ENCODE data around the gene SOHLH1.

Gene SOHLH1

GRCh38 chr9:135660407-135660806, 38.9 kb downstream of the SOHLH1 start:
- TF ChIP-seq, protein P1, sequence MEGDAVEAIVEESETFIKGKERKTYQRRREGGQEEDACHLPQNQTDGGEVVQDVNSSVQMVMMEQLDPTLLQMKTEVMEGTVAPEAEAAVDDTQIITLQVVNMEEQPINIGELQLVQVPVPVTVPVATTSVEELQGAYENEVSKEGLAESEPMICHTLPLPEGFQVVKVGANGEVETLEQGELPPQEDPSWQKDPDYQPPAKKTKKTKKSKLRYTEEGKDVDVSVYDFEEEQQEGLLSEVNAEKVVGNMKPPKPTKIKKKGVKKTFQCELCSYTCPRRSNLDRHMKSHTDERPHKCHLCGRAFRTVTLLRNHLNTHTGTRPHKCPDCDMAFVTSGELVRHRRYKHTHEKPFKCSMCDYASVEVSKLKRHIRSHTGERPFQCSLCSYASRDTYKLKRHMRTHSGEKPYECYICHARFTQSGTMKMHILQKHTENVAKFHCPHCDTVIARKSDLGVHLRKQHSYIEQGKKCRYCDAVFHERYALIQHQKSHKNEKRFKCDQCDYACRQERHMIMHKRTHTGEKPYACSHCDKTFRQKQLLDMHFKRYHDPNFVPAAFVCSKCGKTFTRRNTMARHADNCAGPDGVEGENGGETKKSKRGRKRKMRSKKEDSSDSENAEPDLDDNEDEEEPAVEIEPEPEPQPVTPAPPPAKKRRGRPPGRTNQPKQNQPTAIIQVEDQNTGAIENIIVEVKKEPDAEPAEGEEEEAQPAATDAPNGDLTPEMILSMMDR (IDR thresholded peaks at IDR 0.05; ENCODE audit: insufficient read depth, missing control alignments): no peak
- DNase-seq (ENCODE audit: insufficient read length, low spot score): no peak
- no peak for FAIRE-seq

GRCh38 chr9:135659252-135659651, 40.0 kb downstream of the SOHLH1 start:
- TF ChIP-seq, protein P1 (IDR thresholded peaks at IDR 0.05; ENCODE audit: insufficient read depth, missing control alignments): no peak
- FAIRE-seq (no peak), DNase-seq (ENCODE audit: insufficient read length, low spot score) (no peak)

- no peak for FAIRE-seq
These were observed 41.9 kb downstream of the SOHLH1 start for GRCh38 chr9:135657416-135657815.

DNA sequence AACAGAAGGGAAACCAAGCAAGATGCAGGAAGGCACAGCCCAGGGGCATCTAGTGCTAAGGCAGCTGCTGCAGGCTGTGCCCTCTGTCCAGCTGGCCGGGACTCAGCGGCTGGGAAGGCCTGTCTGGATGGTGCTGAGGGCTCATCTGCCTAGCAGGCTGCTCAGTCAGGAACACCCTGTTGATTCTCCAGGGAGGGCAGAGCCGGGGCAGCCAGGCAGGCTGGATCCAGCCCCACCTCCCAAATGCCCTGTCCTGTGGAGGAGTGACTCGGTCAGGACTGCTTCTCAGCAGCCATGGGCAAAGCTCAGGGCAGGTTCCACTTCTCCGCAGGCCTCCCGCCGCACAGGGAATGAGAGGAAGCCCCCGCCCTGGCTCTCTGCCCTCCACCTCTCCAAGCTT, 44.0 kb downstream of the SOHLH1 start:
- TF ChIP-seq, protein P1 (IDR thresholded peaks at IDR 0.05; ENCODE audit: insufficient read depth, missing control alignments): no peak
- no peak for DNase-seq (ENCODE audit: insufficient read length, low spot score)
- FAIRE-seq: no peak

More at GRCh38 chr9:135657416-135657815, 41.9 kb downstream of the SOHLH1 start:
- DNase-seq (ENCODE audit: insufficient read length, low spot score): no peak
- TF ChIP-seq, protein P1 (IDR thresholded peaks at IDR 0.05; ENCODE audit: insufficient read depth, missing control alignments): no peak

GRCh38 chr9:135650408-135650807, 48.9 kb downstream of the SOHLH1 start:
- TF ChIP-seq, protein P1 (IDR thresholded peaks at IDR 0.05; ENCODE audit: insufficient read depth, missing control alignments): no peak
- DNase-seq (ENCODE audit: insufficient read length, low spot score) (no peak), FAIRE-seq (no peak)

DNA sequence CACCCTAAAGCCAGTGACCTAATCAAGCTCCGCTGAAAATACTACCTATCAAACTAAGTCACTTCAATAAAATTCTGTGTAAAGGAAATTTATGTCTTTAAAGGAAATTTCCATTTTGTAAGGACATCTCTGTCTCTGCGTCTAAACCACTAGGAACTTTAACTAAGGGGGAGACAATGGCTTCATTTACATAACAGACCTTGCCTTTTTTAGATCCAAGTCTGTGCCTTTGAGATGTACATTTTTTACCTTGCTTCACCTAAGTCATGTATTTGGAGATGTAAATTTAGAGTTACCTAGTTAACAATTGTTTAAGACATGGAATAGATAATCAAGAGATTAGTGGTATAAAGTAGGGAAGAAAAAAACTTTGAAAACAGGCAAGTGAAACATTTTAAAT, 49.8 kb downstream of the SOHLH1 start:
- FAIRE-seq: no peak
- DNase-seq (ENCODE audit: insufficient read length, low spot score): no peak

More for the DNA sequence above, 49.8 kb downstream of the SOHLH1 start:
- TF ChIP-seq, protein P1 (IDR thresholded peaks at IDR 0.05; ENCODE audit: insufficient read depth, missing control alignments): no peak
